IMR-90 (cell line): Measurements from ENCODE around the gene CCM2. TPM values are rescaled to one million over a fixed set of nuclear protein-coding genes. Genes with fewer than 3 reads are reported as not detected.
A peak's percentile ranks its signal among the peaks of the same experiment; 100 is the strongest.

Source experiments
- ATAC-seq: fragments of 200-7000 bp; cut with Tn5 transposase; 2 replicates; pipeline ENCODE4 v1.9.1; 2020; ENCODE audit warnings: low read depth, mild to moderate bottlenecking, moderate library complexity
- BruUV-seq: library from RNA; stranded (reverse); fragments of 400-500 nt; replicated peaks from 2 replicates; lab custom pipeline; 2021; lab: Mats Ljungman, UMichigan
- CTCF ChIA-PET: fragments of 300-600 bp; formaldehyde crosslinking; extraction: SDS; loops from one replicate; lab custom pipeline; 2021; ENCODE audit warnings: antibody characterized with exemption; lab: Yijun Ruan, JAX
- POLR2A ChIA-PET: fragments of 300-600 bp; sonication (Branson Sonifier 250); formaldehyde crosslinking; loops from one replicate; lab custom pipeline; 2022; ENCODE audit warnings: antibody characterized with exemption; ENCODE audit not compliant: unreplicated experiment; lab: Charles Lee
- DNase-seq: peaks from one replicate; pipeline ENCODE4 v3.0.0; 2013
- H2AFZ ChIP-seq: replicated peaks from 2 replicates; pipeline ENCODE3; 2013; ENCODE audit warnings: low read length, mild to moderate bottlenecking; ENCODE audit not compliant: poor library complexity
- H2AK5ac ChIP-seq: 2 replicates; pipeline ENCODE4 v1.6.1; 2013; ENCODE audit warnings: low read depth, low read length, inconsistent platforms
- H2AK9ac ChIP-seq: replicated peaks from 2 replicates; pipeline ENCODE3; 2013; ENCODE audit warnings: mild to moderate bottlenecking, low read depth, low read length, moderate library complexity; ENCODE audit not compliant: poor library complexity
- H2BK120ac ChIP-seq: 2 replicates; pipeline ENCODE4 v1.6.1; 2013; ENCODE audit warnings: low read depth, low read length, inconsistent platforms
- H2BK15ac ChIP-seq: 3 replicates; pipeline ENCODE4 v1.6.1; 2013; ENCODE audit warnings: low read depth, low read length, inconsistent platforms
- H2BK20ac ChIP-seq: 2 replicates; pipeline ENCODE4 v1.6.1; 2013; ENCODE audit warnings: low read depth, mild to moderate bottlenecking, inconsistent platforms, low read length, moderate library complexity
- H2BK5ac ChIP-seq: 2 replicates; pipeline ENCODE4 v1.6.1; 2013; ENCODE audit warnings: mild to moderate bottlenecking, low read depth, low read length, inconsistent platforms; ENCODE audit not compliant: poor library complexity, severe bottlenecking
- H3K14ac ChIP-seq: replicated peaks from 2 replicates; pipeline ENCODE4 v1.6.1; 2013; ENCODE audit warnings: low read depth, low read length, inconsistent platforms
- H3K18ac ChIP-seq: 2 replicates; pipeline ENCODE4 v1.6.1; 2013; ENCODE audit warnings: low read depth, low read length, control low read depth
- H3K23ac ChIP-seq: 2 replicates; pipeline ENCODE4 v1.6.1; 2013; ENCODE audit warnings: low read depth, low read length, inconsistent platforms
- H3K27ac ChIP-seq: 2 replicates; pipeline ENCODE4 v1.5.1; 2013; ENCODE audit warnings: mild to moderate bottlenecking, control low read depth, low read length; ENCODE audit not compliant: insufficient read depth
- H3K27me3 ChIP-seq: 2 replicates; pipeline ENCODE4 v1.6.1; 2013; ENCODE audit warnings: low read length; ENCODE audit not compliant: control insufficient read depth, insufficient read depth
- H3K36me3 ChIP-seq: 2 replicates; pipeline ENCODE4 v1.6.1; 2013; ENCODE audit warnings: low read length, mixed read lengths; ENCODE audit not compliant: control insufficient read depth, insufficient read depth
- H3K4ac ChIP-seq: 2 replicates; pipeline ENCODE4 v1.6.1; 2013; ENCODE audit warnings: low read depth, low read length, inconsistent platforms
- H3K4me1 ChIP-seq: 2 replicates; pipeline ENCODE4 v1.6.1; 2013; ENCODE audit warnings: low read length, mixed read lengths; ENCODE audit not compliant: control insufficient read depth, insufficient read depth
- H3K4me2 ChIP-seq: 2 replicates; pipeline ENCODE4 v1.6.1; 2013; ENCODE audit warnings: low read depth, mild to moderate bottlenecking, control low read depth, low read length, moderate library complexity
- H3K4me3 ChIP-seq: 2 replicates; pipeline ENCODE4 v1.5.1; 2013; ENCODE audit warnings: low read depth, mild to moderate bottlenecking, control low read depth, low read length, moderate library complexity; ENCODE audit not compliant: insufficient read depth
- H3K56ac ChIP-seq: 2 replicates; pipeline ENCODE4 v1.6.1; 2013; ENCODE audit warnings: low read length, inconsistent platforms; ENCODE audit not compliant: insufficient read depth; ENCODE audit errors: extremely low read depth
- H3K79me1 ChIP-seq, 2 experiments: 2 replicates each; pipeline ENCODE4 v1.6.1; 2013; ENCODE audit warnings: low read length in 2 of 2, inconsistent platforms in 1 of 2, low read depth in 1 of 2
- H3K9ac ChIP-seq: 2 replicates; pipeline ENCODE4 v1.6.1; 2013; ENCODE audit warnings: low read depth, low read length, control low read depth
- H3K9me1 ChIP-seq: 2 replicates; pipeline ENCODE4 v1.6.1; 2013; ENCODE audit warnings: low read length, inconsistent platforms; ENCODE audit not compliant: insufficient read depth
- H3K9me3 ChIP-seq: 2 replicates; pipeline ENCODE4 v1.6.1; 2013; ENCODE audit warnings: low read length; ENCODE audit not compliant: control insufficient read depth, insufficient read depth
- H4K20me1 ChIP-seq: 2 replicates; pipeline ENCODE4 v1.6.1; 2013; ENCODE audit warnings: low read length, inconsistent platforms; ENCODE audit not compliant: insufficient read depth
- H4K5ac ChIP-seq: 2 replicates; pipeline ENCODE4 v1.6.1; 2013; ENCODE audit warnings: mild to moderate bottlenecking, low read depth, low read length, control low read depth
- H4K8ac ChIP-seq, 2 experiments: 2 replicates each; pipeline ENCODE4 v1.6.1; 2013; ENCODE audit warnings: low read depth in 2 of 2, low read length in 2 of 2, control low read depth in 1 of 2, inconsistent platforms in 1 of 2
- H4K91ac ChIP-seq: 2 replicates; pipeline ENCODE4 v1.6.1; 2013; ENCODE audit warnings: low read depth, low read length, inconsistent platforms; ENCODE audit not compliant: insufficient read depth
- CTCF ChIP-seq: conservative IDR thresholded peaks from 2 replicates; pipeline ENCODE4 v1.5.1; 2012; ENCODE audit warnings: mild to moderate bottlenecking, low read depth, low read length, improper control_type of control experiment
- MAFK ChIP-seq: IDR thresholded peaks from 2 replicates; pipeline ENCODE4 v1.6.1; 2012; ENCODE audit warnings: low read depth, low read length, improper control_type of control experiment
- RAD21 ChIP-seq: IDR thresholded peaks from 2 replicates; pipeline ENCODE4 v1.6.1; 2012; ENCODE audit warnings: low read length, improper control_type of control experiment
- RCOR1 ChIP-seq: IDR thresholded peaks from 2 replicates; pipeline ENCODE4 v1.6.1; 2012; ENCODE audit warnings: mild to moderate bottlenecking, low read length, improper control_type of control experiment; ENCODE audit not compliant: insufficient replicate concordance
- RFX5 ChIP-seq: IDR thresholded peaks from 2 replicates; pipeline ENCODE4 v1.8.0; 2012; ENCODE audit warnings: low read depth, mild to moderate bottlenecking, low read length, moderate library complexity
- USF2 ChIP-seq: fragments of 150-350 bp; IDR thresholded peaks from 2 replicates; pipeline ENCODE4 v1.6.1; 2017; ENCODE audit warnings: mild to moderate bottlenecking, antibody characterized with exemption, low read length, low read depth
- WGBS, 2 experiments: methylation state at CpG; one replicate each; pipeline versions ENCODE4 v1.1.5 to v1.1.7; 2013; ENCODE audit warnings: missing lambda C conversion rate in 2 of 2; ENCODE audit not compliant: insufficient read length in 1 of 2; ENCODE audit errors: extremely low coverage in 2 of 2; 5-methylcytosine and 5-hydroxymethylcytosine counted together
- dilution Hi-C: fragments of 300-500 bp; cut with HindIII; formaldehyde crosslinking; loops from one replicate; pipeline ENCODE4 v1.14.3; 2018; ENCODE audit warnings: low sequenced_read_pairs; ENCODE audit not compliant: unreplicated experiment
- in situ Hi-C: fragments of 300-500 bp; cut with MboI; formaldehyde crosslinking; loops from 3 replicates; pipeline ENCODE4 v1.14.3; 2019; ENCODE audit warnings: low sequenced_read_pairs, inconsistent platforms, mixed read lengths
- intact Hi-C: fragments of 100-400 bp; cut with micrococcal nuclease; formaldehyde crosslinking; loops from 2 replicates; pipeline ENCODE4 v1.10.0; 2022
- polyA plus RNA-seq, 3 experiments: library from polyadenylated mRNA; depleted of rRNA; stranded (reverse); fragments of >200 nt; gene quantifications; 2 replicates each; pipeline ENCODE4 v1.2.3, GENCODE V29; 2012; ENCODE audit warnings: low replicate concordance in 1 of 3
- total RNA-seq: library from RNA; depleted of rRNA; stranded (reverse); fragments of >200 nt; gene quantifications from 2 replicates; pipeline ENCODE4 v1.2.3, GENCODE V29; 2012

The CCM2 gene
- total and polyA plus RNA-seq, 2 of the 4 experiments (the other 2 are of a cell fraction), result 65.2 to 78.5 TPM

- no peak for TF ChIP-seq MAFK
These were observed 37.3 kb upstream of the CCM2 start (continued) for GRCh38 chr7:44962483-44963251.

- Histone ChIP-seq H3K9me1 (no peaks in the 10 kb centered on the region), H3K27ac (no peak overlapping the region), H2AFZ (peak overlapping the region; percentile 51), H3K27me3 (peaks cover 28% of the 10 kb centered on the region), H2BK20ac (no peak overlapping the region), H3K4ac (no peak overlapping the region), H2BK120ac (no peak overlapping the region), H3K9ac (no peak overlapping the region), H4K5ac (no peak overlapping the region), H3K4me1 (peaks cover 5% of the 10 kb centered on the region; the same call in 1 of the 2 replicates), H3K36me3 (no peaks in the 10 kb centered on the region), H4K8ac (no peak overlapping the region), H2AK9ac (no peak overlapping the region), H3K18ac (no peak overlapping the region), H2AK5ac (peak overlapping the region; percentile 28; the same call in 1 of the 2 replicates), H2BK15ac (no peak overlapping the region), H3K56ac (no peak overlapping the region), H3K14ac (no peak overlapping the region), H3K23ac (no peak overlapping the region), H2BK5ac (no peak overlapping the region), H3K79me1 (no peaks in the 10 kb centered on the region), H3K9me3 (no peaks in the 10 kb centered on the region), H3K4me3 (no peak overlapping the region), H3K4me2 (no peak overlapping the region), H4K91ac (no peak overlapping the region), H4K20me1 (no peaks in the 10 kb centered on the region)
- in situ Hi-C loops, result loop anchor here (10.0 kb wide), 1 partner anchor 171 kb away; no protein-coding TSS in a partner anchor
- TF ChIP-seq RCOR1 (no peak), RFX5 (no peak), CTCF (no peak), RAD21 (no peak), USF2 (no peak)
- no TSS peak for BruUV-seq
- WGBS, 2 experiments, result 95% methylated on average over 6 of the region's 24 CpGs; no CpG with 5 or more reads in 1 of the 2 experiments
- POLR2A ChIA-PET, result no interaction called here
- CTCF ChIA-PET, result interaction anchor here (0.8 to 1.0 kb wide), 2 partner anchors 9 to 116 kb away, joined by 3 read pairs; no protein-coding TSS in a partner anchor
- dilution Hi-C loops, result no loop called here
- ATAC-seq, result no peak
- intact Hi-C loops, result no loop called here
- no peak for DNase-seq
These were observed 36.4 kb upstream of the CCM2 start for GRCh38 chr7:44963364-44964290.
